NCI-H1105 treated with DMSO at 0.1 percent for 48 hours (cell line): ENCODE results near the gene GSG1L2.

Experiments
- DNase-seq: peaks from one replicate; lab custom pipeline; 2025; lab: John Stamatoyannopoulos, UW

GSG1L2 gene

DNA sequence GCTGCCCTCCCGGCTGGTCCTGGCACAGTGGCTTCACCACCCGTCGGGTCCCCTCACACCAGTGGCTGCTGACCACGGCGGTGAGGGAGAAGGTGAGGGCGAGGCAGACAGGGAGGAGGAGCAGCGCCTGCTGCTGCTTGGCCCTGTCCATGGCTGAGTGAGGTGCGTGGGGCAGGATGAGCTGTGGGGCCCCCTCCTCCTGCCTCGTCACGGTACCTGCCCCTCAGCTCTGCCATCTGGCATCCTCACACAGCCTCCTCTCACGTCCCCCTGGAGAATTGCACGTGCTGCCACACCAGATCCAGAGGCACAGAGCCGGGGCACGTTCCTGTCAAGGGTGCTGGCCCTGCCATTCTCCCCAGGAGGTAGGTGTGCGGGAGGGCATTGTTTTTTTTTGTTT is at the start of gene GSG1L2:
TSS of gene GSG1L2 (minus strand) at position 159 of the 400 bp plus-strand sequence. CDS start at position 151, 8 bp downstream.
- no peak for DNase-seq

DNA sequence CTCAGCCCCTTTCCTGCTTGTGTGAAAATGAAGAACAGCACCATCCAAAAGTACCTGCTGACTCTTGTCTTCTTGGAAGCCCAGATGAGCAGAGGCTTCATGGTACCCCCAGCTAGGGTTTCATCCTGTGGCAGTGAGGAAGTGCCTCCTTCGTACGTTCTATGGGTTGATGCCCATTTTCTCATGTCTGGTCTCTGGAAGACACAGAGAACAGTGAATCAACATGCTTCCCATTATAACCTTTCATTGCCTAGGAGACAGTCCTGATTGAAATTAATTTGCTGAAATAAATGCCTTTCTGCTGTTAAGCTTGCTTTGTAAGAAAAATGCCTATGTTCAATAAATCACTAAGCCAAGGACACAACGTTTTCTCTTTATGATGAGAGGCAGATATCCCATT is 46.7 kb upstream of the GSG1L2 start:
- DNase-seq: no peak

DNA sequence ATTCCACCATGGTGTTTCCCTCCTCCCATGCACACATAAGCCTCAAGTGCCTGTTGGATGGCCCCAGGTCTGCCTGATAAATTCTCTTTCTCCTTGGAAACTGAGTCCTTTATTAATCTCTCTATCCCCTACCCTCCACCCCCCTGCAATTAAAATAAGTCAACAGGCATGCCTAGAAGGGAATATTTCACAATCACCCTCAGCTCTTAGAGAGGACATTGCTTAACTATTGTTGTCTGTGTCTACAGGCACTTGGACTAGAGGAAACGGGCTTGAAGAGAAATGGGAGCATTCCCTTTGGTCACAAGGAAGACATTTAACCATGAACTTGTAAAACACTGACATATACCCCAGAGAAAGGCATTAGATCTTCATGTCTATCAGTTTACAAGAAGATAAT is 43.7 kb upstream of the GSG1L2 start:
- DNase-seq: no peak

DNA sequence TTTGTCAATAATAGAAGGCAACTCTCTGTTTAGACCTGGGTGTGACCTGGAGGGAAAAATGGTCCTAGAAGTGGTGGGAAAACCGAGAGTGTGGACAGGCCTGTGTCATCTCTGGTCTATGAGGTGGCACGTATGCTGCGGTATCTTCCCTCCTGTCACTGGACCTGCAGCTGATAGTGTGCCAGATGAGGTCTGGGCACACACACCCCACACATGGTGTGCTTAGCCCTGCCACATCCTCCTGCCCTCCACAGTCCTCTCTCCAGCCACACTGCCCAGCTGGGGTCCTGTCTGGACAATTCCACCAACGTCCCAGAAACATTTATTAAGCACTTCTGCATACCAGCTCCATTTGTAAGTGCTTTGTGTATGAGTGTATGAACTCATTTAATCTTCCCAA is 41.1 kb upstream of the GSG1L2 start:
- DNase-seq: no peak

DNA sequence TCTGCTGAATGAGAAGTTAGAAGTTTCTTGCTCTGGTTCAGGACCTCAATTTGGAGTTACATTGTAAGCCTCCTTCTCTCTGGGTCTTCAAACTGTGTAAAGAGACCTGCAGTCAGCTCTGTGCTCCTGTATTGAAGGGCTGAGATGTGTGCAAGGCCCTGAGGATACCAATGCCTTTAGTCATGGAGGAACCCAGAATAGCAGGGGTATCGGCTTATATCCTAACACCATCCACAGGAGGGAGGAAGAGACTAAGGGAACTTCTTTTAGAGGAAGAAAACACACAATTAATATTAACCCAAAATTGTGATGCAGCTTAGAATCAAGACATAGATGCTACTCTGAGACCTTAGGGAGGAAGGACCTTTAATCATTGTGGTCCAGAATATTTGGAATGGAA is 40.3 kb upstream of the GSG1L2 start:
- DNase-seq: no peak

DNA sequence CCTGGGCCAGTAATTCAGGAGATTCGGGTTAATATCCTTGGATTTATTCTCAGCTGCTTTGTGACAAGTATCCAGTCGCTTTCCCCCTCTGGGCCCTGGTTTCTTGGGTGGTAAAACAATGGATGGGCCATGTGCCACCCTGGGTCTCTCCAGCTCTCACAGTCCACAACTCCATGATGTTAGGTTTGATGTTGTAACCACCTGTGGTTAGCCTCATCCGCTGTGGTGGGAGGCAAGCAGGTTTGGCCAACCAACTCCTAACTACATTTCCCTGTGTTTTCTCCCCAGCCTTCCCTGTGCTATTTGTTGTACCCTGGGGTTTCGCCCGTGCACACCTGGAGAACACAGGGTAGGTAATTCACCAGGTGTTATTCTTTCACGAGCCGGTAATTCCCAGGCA is 39.0 kb upstream of the GSG1L2 start:
- DNase-seq: no peak

DNA sequence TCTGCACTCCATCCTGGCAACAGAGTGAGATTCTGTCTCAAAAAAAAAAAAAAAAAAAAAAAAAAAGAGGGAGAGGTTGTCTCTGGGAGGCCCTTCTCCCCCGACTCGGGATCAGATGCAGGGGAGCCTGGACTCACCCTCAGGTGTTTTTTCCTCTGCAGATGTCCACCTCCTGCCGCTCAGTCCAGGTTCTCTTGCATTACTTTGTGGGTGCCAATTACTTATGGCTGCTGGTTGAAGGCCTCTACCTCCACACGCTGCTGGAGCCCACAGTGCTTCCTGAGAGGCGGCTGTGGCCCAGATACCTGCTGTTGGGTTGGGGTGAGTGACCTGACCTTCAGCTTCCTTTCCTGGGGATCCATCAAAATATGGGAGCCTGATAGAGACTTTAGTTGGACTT is 37.9 kb upstream of the GSG1L2 start:
- DNase-seq: no peak

DNA sequence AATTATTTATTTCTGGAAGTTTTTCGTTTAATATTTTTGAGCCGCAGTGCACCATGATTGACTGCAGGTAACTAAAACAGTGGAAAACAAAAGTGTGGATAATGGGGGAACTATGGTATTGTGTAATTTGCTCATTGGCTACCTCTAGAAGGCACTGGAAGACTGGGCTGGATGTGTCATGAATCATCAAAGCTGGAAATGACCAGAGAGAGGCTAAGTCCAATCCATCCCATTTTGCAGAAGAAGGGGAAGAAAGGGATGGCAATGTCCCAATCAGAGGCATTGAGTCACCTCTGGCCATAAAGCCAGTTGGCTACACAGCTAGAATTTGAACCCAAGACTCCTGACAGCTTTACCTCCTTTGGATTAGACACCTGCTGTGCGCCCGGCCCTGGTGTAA is 33.2 kb upstream of the GSG1L2 start:
- DNase-seq: no peak

DNA sequence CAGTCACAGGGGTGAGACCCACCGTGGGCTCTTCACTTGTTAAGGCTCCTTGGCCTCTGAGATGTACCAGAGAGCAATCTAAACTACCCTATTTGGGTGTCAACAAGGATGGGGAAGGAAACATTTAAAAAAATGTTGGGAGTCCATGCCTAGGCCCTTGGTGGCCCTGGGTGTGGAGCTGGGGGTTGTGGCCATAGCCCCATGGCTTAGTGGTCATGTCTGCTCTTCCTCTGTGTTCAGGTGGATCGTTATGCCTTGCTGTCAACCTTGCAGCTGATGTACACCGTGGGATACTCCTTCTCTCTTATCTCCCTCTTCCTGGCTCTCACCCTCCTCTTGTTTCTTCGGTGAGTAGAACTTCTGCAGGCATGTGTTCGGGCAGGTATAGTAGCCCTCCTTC is 32.4 kb upstream of the GSG1L2 start:
- no peak for DNase-seq

DNA sequence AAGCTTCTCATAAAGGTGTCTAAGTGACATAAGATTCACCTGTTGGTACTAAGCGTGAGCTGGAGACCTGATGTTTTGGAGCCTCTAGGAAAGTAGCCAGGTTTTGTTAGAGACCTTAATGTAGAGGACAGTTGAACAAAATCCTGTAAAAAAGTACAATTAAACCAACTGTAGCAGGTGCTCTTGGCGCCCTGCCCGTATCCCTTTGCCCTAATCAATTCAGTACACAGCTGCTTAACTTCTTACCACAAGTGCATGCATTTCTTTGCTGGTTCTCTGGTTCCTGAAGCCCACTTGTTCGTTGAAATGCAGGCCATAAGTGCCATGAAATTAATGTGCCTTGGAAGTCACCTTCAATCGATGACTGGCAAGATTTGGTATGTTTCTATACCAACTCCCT is 28.3 kb upstream of the GSG1L2 start:
- no peak for DNase-seq

DNA sequence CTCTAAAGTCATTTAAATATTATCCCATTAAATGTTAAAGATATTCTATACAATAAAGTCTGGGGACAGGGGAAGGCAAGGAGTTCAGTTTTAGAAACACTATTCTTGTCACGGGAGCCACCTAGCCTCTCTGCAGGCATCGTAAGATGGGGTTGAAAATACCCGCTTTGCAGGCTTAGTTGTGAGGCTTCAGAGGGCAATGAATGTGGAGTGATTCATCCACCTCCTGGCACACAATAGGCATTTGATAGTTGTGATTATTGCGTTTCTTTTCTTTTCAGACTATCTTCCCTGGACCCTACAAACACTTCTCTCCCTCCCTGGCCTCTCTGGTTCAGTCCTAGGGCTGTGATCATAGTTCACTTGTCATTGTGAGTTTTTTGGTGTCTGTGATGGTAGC is 23.4 kb upstream of the GSG1L2 start:
- no peak for DNase-seq

DNA sequence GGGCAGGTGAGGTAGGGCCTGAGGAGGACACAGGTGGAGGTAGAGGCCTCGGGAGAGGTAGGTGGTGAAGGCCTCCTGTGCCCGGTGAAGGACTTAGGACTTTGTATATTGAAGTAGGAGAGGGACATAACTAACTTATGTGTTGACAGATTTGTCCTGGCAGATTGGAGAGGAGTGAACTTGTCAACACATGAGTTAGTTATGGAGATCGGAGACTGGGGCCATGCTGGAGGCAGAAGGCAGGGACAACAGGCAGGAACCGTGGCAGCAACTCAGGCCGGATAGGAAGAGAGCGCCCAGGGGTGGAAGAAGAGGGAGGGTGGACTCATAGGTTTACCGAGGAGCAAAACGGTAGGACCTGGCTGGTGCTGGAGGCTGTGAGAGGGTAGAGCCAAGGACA is 22.3 kb upstream of the GSG1L2 start:
- DNase-seq: no peak

DNA sequence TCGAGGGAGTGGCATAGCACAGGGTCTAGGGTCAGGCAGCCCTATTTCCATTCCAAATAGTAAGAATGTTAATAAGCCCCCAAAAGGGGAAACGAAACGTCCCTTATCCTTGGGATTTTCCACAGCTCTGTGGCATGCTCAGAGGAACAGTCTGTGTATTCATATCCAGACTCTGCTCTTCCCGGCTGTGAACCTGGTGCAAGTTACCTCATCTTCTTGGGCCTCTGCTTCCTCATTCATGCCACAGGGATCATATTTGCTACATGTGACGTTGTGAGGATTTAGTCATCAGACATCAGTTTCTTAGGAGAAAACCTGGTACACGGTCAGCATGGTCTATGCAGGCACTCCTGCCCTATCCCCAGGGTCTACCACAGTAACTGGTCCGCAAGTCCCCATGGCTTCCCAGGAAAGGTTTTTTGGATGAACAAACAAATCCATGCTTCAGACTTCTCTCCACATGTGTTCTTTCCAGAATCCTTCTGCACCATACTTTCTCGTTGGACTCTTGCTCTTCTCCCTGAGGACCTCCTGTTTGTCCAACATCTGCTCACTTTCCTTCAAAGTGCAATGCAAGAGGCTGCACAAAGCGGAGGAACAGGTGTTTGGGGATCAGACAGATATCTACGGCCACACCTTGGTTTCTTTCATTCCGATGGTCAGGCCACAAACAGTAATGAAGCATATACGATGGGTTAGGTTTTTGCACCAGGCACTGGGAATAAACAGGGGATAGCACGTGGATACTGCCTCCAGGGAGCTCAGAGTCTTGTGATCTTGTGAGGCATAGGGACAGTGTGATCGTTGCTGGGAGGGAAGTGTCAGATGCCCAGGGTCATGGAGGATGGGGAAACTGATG is 21.5 kb upstream of the GSG1L2 start:
- DNase-seq: no peak

DNA sequence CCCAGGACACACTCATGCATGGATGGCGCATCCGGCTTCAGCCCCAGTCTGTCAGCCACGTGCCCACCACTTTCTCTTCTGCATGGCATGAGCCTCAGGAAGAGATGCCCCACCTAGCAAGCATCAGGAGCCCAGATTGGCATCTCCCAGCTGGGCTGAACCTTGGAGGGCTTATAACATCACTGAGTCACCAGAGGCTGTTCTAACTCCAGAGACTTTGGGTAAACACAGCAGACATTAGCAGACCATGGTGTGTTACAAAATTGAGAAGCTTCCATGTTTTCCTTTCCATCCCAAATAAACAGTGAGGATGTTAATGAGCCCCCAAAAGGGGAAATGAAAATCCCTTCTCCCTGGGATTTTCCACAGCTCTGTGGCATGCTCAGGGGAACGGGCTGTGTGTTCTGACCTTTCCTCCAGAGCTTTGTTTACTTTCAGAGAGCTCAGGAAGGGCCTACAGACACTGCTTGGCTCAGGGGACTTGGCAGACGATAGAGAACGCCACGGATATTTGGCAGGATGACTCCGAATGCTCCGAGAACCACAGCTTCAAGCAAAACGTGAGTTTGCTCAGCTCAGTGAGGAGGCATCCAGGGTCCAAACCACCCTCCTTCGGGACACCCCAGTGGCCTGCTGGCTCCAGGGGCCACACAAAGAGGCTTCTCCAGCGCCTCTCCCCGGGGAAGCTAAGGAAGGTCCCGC is 20.3 kb upstream of the GSG1L2 start:
- DNase-seq: no peak

DNA sequence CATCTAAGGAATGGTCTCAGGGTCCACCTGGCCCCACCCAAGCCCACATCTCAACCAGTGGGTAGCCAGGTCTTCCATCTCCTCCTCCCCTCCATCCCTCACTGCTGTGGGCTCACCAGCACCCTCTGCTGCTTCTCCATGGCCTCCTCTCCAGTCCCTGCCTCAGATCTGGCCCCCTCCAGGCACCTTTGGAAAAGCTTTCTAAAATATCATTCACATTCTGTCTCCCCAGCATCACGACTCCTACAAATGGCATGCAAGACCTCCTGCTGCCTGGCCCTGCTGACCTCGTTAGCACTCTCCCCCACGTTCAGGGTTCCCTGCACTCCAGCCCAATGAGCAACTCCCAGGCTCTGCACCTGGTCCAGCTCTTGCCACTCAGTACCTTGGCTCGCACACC is 17.6 kb upstream of the GSG1L2 start:
- DNase-seq: no peak

DNA sequence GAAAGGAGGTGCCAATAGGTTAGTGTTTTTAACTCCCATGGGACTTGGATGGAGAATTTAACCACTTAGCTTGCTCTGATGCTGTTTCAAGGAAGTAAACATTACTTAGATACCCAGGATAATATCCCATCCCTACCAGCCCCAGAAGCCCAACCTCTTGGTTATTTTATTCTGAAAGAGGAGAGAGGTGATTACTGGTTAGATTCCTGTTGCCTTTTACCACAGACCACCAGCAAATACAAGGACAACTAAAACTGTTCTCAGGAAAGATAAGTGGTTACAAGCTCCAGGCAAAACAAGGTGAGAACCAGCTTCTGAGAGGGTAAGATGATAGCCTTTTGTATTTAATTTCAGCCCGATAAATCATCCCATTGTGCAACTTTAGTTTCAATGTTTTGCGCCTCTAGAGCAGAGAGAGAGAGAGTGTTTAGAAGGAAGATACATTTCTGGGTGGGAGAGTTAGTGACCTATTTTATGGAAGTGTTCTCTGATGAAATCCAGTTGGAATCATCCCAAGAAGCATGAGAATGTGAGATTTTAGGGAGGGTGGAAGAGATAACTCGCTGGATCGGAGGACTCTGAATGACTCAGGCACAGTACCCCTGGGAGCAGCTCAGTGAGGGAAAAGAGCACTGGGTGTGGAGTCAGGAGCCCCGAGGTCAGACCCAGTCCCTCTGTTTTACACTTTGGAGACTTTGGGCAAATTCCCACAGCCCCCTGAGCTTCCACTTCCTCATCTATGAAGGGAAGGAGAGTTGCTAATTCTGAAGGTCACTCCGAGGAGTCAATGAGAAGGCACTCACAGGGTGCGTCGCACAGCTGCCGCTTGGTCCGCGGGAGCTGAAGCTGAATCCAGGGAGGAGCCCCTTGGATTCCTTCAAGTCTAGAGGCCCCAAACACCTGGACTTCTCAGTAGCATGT is 15.9 kb upstream of the GSG1L2 start:
- DNase-seq: no peak

DNA sequence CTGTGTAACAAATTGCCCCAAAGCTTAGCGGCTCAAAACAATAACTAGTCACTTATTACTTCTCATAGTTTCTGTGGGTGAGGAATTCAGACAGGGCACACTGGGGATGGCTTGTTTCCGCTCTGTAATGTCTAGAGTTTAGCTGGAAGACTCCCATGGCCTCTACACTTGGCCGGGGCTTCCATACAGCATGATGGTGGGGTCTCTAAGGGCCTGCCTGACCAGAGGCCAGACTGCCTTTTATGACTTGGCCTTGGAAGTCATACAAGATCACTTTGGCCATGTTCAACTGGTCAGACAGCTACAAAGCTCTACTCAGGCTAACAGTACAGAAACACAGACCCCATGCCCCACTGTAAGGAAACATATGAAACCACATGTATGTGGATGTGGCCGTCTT is 12.0 kb upstream of the GSG1L2 start:
- no peak for DNase-seq

DNA sequence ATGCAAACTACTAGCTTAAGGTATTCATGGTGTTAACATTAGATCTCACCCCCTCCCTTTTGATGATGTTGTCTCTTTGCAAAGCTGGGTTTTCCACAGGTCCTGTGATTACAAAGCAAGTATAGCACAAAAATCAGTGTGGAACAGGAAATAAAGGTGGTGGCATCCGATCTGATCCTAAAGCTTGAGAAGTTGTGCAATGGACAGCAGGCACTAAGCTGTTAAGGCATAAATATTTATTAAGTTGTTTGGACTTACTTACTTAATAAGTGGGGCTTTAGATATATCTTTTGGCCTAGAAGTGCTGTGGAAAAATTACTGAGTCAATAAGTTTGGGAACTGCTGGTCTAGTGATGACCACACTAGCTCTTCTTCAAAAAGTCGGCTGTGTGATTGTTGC is 8.8 kb upstream of the GSG1L2 start:
- DNase-seq: no peak

DNA sequence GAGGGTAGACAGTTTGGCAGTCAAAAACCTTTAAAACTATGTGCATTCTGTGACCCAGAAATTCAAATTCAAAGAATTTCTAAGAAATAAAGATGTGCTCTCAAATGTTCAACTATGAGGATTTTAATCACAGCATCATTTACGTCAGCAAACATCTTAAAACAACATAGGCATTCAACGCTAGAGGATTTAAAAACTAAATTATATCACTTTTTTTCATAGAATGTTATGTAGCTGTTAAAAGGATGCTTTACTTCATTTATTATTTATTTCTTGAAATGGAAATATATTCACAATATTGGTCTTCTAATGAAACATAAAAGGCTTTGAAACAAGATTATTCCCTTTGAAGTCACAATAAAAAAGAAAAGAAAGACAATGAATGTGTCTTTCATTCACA is 7.5 kb upstream of the GSG1L2 start:
- DNase-seq: no peak

DNA sequence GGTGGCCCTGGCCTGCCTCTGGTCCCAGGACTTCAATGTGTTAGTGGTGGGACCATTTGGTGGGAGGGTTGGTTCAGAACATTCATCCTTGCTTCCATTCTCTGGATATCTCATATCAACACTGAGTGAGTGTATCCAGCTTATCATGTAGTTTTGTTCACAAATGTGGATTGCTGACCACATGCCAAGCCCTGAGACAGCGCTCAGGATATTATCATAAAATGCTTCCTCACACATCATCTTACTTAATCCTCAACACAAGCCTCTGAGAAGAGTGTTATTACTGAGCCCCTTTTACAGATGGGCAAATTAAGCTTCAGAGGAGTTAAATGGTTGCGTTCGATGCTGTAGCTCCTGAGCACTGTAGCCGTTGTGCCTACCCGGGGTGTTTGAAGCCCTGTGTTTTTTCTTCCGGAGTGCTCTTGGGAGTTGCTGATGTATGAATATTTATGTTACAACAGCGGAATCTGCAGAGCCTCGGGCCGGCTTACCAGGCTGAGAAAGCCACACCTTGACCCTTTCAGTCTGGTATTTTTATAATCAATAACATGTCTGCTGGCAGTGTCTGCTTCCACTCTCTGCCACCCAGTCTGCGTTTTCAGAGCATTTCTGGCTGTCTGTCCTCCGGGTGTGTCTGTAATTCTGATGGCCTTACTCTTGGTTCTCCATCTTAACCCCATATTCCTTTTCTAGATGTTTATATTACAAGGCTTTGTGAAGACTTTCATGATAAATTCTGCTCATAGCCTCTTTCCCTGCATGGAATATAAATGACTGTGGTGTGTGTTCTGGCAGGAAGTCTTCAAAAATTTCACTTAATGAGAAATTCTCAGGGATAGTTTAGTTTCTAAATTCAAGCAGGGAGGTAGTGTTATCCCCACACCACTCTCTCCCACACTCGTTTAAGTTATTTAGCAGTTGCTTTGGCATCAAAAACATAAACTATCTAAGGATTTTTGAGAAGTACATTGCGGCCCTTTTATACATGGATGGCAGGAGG is 6.7 kb upstream of the GSG1L2 start:
- no peak for DNase-seq

DNA sequence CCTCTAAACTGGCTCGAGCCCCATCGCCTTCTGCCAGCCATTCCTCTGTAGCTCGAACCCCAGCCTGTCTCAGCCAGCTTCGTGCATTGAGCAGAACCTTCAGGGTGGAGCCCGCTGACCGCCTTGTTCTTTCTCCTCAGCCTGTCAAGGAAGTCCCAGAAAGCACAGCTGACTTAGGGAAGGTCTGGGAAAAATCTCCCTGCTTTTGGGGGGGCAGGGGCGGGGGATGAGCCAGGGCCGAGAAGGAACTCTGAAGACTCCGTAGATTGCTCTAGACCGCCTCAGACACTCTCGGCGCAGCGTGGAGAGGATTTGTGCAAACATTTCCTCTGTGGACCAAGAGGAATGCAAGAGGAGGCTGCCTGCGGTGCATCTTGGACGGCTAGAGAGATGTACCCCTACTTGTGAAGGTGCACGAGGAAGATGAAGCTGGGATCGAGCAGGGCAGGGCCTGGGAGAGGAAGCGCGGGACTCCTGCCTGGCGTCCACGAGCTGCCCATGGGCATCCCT is 3.8 kb upstream of the GSG1L2 start, which contains the start of gene GLP2R:
TSS of gene GLP2R (plus strand) at position 284 of the 510 bp plus-strand sequence. CDS start at position 424, 140 bp downstream.
- no peak for DNase-seq
